Measurements from ENCODE around the gene AKNA.

DNA sequence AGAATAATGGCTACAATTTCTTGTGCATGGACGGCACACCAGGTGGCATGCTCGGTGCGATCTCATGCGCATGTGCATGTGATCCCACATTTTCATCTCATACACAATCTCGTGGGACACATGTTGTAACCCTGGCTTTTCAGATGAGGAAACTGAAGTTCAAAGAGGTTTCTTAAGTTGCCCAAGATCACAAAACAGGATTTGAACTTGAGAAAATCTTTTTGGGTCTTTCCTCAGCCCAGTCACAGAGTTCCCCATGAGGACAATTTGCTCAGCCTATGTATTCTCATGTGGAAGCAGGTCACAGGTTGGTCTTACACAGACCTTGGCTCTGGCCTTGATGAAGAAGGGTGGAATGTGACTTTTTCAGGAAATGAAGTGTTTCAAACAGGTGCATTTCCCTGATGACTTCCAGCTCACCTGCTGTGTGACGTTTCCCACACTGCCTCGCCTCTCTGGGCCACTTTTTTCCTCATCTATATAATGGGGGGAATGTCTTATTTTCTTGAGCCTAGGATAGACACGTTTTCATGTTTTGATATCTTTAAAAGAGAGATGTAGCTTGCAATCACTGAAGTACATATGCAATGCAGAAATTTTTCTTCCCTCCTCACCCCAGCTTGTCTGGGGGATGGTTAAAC lies 71.9 kb downstream of the AKNA start:
- TF ChIP-seq GATA3 (IDR thresholded peaks at IDR 0.05; ENCODE audit: low read depth, low read length) (no peak), GATA2 (IDR thresholded peaks at IDR 0.05; ENCODE audit: low read depth, low read length) (no peak)

Data from SH-SY5Y (cell line).